ENCODE measurements around the gene PIEZO2.

GRCh38 chr18:11020161-11020853 is 129.1 kb downstream of the PIEZO2 start:
- TF ChIP-seq CTCF (optimal IDR thresholded peaks at IDR 0.05 in 1 of 3, IDR thresholded peaks at IDR 0.05 in 1 of 3, conservative IDR thresholded peaks at IDR 0.05 in 1 of 3; ENCODE audit: extremely low read depth in 1 of 3, insufficient read depth in 2 of 3, low read length in 3 of 3) = no peak
- no peak for TF ChIP-seq EZH2 (IDR thresholded peaks at IDR 0.05; ENCODE audit: low read length)

Measured in keratinocyte (primary cell).